Hindlimb muscle (tissue), 1 donor: ENCODE results near the gene UBE2D2. TPM values are rescaled to one million over a fixed set of nuclear protein-coding genes. Genes with fewer than 3 reads are reported as not detected.

Experiments used
- DNase-seq: peaks from one replicate; pipeline ENCODE4 v3.0.0-alpha.2; 2013
- polyA plus RNA-seq: library from polyadenylated mRNA; unstranded; fragments of 120-200 nt; gene quantifications from one replicate; pipeline ENCODE4 v1.2.1, GENCODE V29; 2013; ENCODE audit not compliant: insufficient read length

The UBE2D2 gene
- polyA plus RNA-seq, 1 donor = 112 TPM

DNA sequence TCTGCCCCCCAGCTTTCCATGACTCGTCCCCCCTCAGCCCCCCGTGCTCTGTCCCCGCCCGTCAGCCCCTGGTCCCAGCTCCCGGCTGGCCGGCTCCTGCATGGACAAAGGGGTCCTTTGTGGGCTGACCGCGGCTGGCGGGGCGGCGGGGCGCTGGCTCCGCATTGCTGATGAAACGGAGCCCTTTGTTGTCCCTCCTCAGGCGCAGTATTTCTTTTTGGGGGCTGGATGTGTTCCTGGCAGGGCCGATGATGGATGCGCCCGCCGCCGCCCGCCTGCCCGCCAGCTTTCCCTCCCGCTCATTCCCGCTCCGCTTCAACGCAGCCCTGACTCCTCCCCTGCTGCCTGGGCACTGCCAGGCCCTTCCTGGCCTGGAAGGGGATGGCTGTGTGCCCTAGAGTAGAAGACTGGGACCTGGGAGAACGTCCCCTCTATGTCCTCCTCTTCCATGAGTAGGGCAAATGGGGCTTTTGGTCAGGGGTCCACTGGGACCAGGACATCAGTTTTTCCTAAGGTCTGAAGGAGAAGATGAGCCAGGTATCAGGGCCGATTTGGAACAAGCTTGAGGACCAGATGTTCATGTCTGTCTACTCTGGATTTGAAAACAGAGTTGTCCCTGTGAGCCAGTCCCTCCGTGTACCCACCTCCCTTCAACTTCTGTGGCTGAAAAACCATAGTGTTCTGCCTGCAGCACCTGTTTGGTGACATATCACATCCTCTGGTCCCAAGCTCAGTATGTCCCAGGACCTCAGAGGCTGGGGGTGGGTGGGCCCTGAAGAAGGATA lies 116.0 kb downstream of the UBE2D2 start:
- no peak for DNase-seq

Other genes with a start within 250 kb of the UBE2D2 start
- gene PAIP2, start 219.5 kb upstream of the UBE2D2 start, polyA plus RNA-seq = 106 TPM
- 0.48 TPM for gene SLC23A1, start 178.0 kb upstream of the UBE2D2 start, polyA plus RNA-seq
- 0.53 TPM for gene MZB1, start 171.4 kb upstream of the UBE2D2 start, polyA plus RNA-seq
- 55.2 TPM for gene PROB1, start 166.2 kb upstream of the UBE2D2 start, polyA plus RNA-seq
- gene SPATA24, start 157.2 kb upstream of the UBE2D2 start, polyA plus RNA-seq = 14.9 TPM
- gene DNAJC18, start 121.8 kb upstream of the UBE2D2 start, polyA plus RNA-seq = 23.0 TPM
- gene ECSCR, start 98.6 kb upstream of the UBE2D2 start, polyA plus RNA-seq = 29.6 TPM
- gene SMIM33, start 90.3 kb upstream of the UBE2D2 start, polyA plus RNA-seq = not detected
- gene STING1, start 78.6 kb upstream of the UBE2D2 start, polyA plus RNA-seq = 49.0 TPM
- gene CXXC5, start 87.0 kb downstream of the UBE2D2 start, polyA plus RNA-seq = 95.0 TPM
- gene PSD2, start 234.5 kb downstream of the UBE2D2 start, polyA plus RNA-seq = 0.31 TPM